ENCODE measurements around the gene CFAP61. TPM values are rescaled to one million over a fixed set of nuclear protein-coding genes. Genes with fewer than 3 reads are reported as not detected.

The CFAP61 gene
- total RNA-seq, 1 donor from 2014 or later, result 0.26 TPM

DNA sequence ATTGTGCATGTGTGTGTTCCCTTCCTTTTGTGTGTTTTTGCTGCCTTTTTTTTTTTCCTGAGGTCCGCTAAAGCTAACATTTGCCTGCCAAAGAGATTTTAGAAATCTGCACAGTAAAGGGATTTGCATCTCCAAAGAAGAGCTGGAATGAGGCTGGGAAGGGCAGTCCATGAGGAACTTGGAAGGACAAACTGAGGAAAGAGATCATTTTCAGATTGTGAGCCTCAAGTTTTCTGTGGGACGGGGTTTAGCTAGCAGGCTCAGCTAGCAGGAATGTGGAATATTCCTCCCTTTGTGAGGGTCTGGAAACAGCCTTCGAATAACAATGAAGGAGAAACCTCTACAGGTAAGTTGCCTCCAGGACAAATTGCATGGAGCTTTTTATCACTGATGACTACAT is 319.3 kb downstream of the CFAP61 start:
- no peak for DNase-seq (ENCODE audit: low read depth)
- FAIRE-seq, result no peak
- TF ChIP-seq CTCF (IDR thresholded peaks at IDR 0.05; ENCODE audit: insufficient read depth, low read length, severe bottlenecking), result no peak

DNA sequence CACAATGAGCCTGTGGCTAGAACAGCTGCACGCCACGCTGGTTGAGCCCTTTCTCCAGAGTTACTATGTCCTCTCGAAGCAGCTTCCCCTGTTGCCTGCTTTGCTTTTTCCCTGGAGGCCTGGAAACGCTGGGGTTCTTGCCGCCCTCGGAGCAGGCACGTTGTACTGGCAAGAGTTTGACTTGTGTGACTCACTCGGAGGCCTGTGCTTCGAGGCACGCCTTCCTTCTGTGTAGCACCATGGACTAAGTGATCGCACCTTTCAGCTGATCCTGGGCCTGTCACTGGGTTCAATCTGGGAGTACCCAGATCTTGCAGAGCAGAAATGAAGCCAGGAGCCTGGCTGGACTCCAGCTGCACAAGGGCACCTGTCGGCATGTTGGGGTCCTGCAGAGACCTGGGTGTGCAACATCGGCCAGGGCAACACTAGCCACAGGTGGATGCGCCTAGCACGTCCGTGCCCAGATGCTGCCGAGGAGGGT is 320.8 kb downstream of the CFAP61 start:
- peak; percentile 18 for DNase-seq (ENCODE audit: low read depth)
- no peak for TF ChIP-seq CTCF (IDR thresholded peaks at IDR 0.05; ENCODE audit: insufficient read depth, low read length, severe bottlenecking)
- Histone ChIP-seq H3K36me3 (ENCODE audit: control insufficient read depth, insufficient read depth, low read length) (no peaks in the 10 kb centered on the region), H3K27me3 (ENCODE audit: control insufficient read depth, insufficient read depth, low read length) (peaks cover 29% of the 10 kb centered on the region), H3K4me3 (ENCODE audit: low read depth, low read length) (no peak overlapping the region)
- peak; percentile 94 for FAIRE-seq

More for the DNA sequence above, 319.3 kb downstream of the CFAP61 start:
- Histone ChIP-seq H3K4me3 (ENCODE audit: low read depth, low read length) (no peak overlapping the region), H3K27me3 (ENCODE audit: control insufficient read depth, insufficient read depth, low read length) (peaks cover 34% of the 10 kb centered on the region), H3K36me3 (ENCODE audit: control insufficient read depth, insufficient read depth, low read length) (no peaks in the 10 kb centered on the region)

DNA sequence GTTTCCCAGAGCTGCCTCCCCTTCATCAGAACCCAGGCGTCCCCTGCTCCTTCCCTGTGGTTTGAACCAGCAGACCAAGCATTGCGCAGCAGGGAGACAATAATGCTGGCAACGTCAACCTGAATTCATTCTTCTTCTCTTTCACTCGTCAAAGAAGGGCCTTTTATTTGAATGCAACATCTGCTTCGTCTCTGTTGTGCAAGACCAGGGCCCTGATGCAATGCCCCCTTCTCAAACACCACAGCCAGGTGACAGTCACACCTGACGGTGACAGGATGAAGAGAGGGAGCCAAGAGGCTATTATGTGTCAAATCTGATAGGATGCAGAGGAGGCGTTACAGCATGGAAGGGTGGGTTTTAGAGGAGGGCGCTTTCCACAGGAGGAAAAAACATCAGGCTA is 323.5 kb downstream of the CFAP61 start:
- no peaks in the 10 kb centered on the region for H3K36me3 ChIP-seq (ENCODE audit: control insufficient read depth, insufficient read depth, low read length)
- no peak overlapping the region for H3K4me3 ChIP-seq (ENCODE audit: low read depth, low read length)
- no peak for FAIRE-seq
- peaks cover 17% of the 10 kb centered on the region for H3K27me3 ChIP-seq (ENCODE audit: control insufficient read depth, insufficient read depth, low read length)
- DNase-seq (ENCODE audit: low read depth), result no peak
- TF ChIP-seq CTCF (IDR thresholded peaks at IDR 0.05; ENCODE audit: insufficient read depth, low read length, severe bottlenecking), result no peak

DNA sequence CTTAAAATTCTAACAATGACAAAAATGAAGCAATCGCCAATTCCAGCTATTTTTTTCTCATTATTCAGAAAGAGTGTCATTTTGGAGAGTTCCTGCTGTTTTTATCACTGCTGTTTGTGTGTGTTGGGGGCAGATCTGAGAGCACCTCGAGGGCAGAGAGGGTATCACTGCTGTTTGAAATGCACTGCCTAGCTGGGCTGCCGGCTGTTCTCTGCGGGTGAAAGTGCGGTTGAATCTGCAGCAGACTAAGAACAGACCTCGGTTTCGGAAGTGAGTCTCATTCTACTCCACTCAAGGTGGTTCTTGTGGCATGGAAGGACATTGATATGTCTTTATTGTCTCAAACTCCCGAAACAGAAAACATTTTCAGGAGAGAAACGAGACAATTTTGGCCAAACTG is 333.9 kb downstream of the CFAP61 start:
- no peak for FAIRE-seq
- DNase-seq (ENCODE audit: low read depth), result no peak
- Histone ChIP-seq H3K36me3 (ENCODE audit: control insufficient read depth, insufficient read depth, low read length) (no peaks in the 10 kb centered on the region), H3K27me3 (ENCODE audit: control insufficient read depth, insufficient read depth, low read length) (no peaks in the 10 kb centered on the region), H3K4me3 (ENCODE audit: low read depth, low read length) (no peak overlapping the region)
- no peak for TF ChIP-seq CTCF (IDR thresholded peaks at IDR 0.05; ENCODE audit: insufficient read depth, low read length, severe bottlenecking)

DNA sequence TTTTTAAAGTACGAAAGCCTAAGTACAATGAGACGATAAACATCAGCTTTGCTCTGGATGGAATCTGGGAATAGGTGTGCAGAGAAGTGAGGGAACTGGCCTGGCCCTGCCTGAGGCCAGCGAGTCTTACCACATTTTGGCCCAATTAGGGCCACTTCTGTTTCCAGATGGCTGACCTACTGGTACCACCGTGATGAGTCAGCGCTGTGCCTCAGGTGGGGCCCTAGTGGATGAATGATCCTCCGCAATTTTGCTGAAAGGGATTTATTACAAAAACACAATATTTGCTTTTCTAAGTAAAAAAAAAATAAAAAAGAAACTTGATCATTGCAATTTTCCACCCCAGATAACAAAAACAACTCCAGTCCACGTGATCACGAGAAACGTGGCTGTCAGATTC is 338.1 kb downstream of the CFAP61 start:
- H3K4me3 ChIP-seq (ENCODE audit: low read depth, low read length), result no peak overlapping the region
- H3K27me3 ChIP-seq (ENCODE audit: control insufficient read depth, insufficient read depth, low read length), result no peaks in the 10 kb centered on the region
- no peak for TF ChIP-seq CTCF (IDR thresholded peaks at IDR 0.05; ENCODE audit: insufficient read depth, low read length, severe bottlenecking)
- no peaks in the 10 kb centered on the region for H3K36me3 ChIP-seq (ENCODE audit: control insufficient read depth, insufficient read depth, low read length)
- FAIRE-seq (no peak), DNase-seq (ENCODE audit: low read depth) (no peak)

DNA sequence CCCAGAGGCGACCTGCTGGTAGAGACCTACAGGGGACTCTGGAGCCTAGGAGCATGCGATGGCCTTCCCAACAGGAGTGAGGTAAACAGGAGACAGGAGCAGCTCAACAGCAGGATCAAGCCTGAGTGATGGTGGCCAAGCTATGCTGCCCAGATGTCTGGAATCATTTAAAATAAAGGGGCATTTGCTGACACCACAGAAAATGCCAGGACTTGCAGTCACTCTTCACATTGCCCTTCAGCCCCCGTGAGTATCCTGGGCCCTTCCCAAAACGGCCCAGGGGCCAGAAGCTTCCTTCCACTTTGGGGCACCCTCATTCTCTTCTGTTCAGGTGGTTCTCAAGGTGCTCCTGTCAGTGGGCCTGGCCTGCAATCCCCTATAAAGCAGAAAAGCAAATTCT is 338.8 kb downstream of the CFAP61 start:
- H3K27me3 ChIP-seq (ENCODE audit: control insufficient read depth, insufficient read depth, low read length), result no peaks in the 10 kb centered on the region
- H3K4me3 ChIP-seq (ENCODE audit: low read depth, low read length), result no peak overlapping the region
- TF ChIP-seq CTCF (IDR thresholded peaks at IDR 0.05; ENCODE audit: insufficient read depth, low read length, severe bottlenecking), result no peak
- H3K36me3 ChIP-seq (ENCODE audit: control insufficient read depth, insufficient read depth, low read length), result no peaks in the 10 kb centered on the region
- no peak for FAIRE-seq
- DNase-seq (ENCODE audit: low read depth), result no peak

All from bronchial epithelial cell (primary cell).